Transverse colon (tissue), 4 donors: Measurements from ENCODE around the gene PTPRF. TPM values are rescaled to one million over a fixed set of nuclear protein-coding genes. Genes with fewer than 3 reads are reported as not detected.

Experiments used
- DNase-seq: peaks from one replicate; pipeline ENCODE4 v3.0.0-alpha.2; 2019
- H3K27ac ChIP-seq, 4 donors: fragments of 200-600 bp; sonication (generic); 2 replicates each; pipeline ENCODE4 v1.5.1; 2016 to 2018; ENCODE audit warnings: inconsistent platforms in 4 of 4
- H3K27me3 ChIP-seq: fragments of 200-600 bp; sonication (generic); 2 replicates; pipeline ENCODE4 v1.5.1; 2017; ENCODE audit warnings: inconsistent platforms
- H3K36me3 ChIP-seq, 4 donors: fragments of 200-600 bp; sonication (generic); 2 replicates each; pipeline ENCODE4 v1.5.1; 2017 to 2019; ENCODE audit warnings: inconsistent platforms in 4 of 4
- H3K4me1 ChIP-seq, 4 donors: fragments of 200-600 bp; sonication (generic); 2 replicates each; pipeline ENCODE4 v1.5.1; 2017 to 2020; ENCODE audit warnings: inconsistent platforms in 4 of 4
- H3K4me3 ChIP-seq, 4 donors: fragments of 200-600 bp; sonication (generic); 1 replicate in 1 of 4; 2 replicates in 3 of 4; pipeline versions ENCODE4 v1.5.1 to v1.6.1; 2017 to 2019; ENCODE audit warnings: inconsistent platforms in 4 of 4
- H3K9me3 ChIP-seq, 2 donors: fragments of 200-600 bp; sonication (generic); 2 replicates each; pipeline ENCODE4 v1.5.1; 2017 to 2019; ENCODE audit warnings: inconsistent platforms in 2 of 2
- CTCF ChIP-seq, 5 experiments: fragments of 200-600 bp in 3 of 5; fragments of 450-650 bp in 2 of 5; sonication (generic) in 3 of 5; IDR thresholded peaks; 1 replicate in 2 of 5; 2 replicates in 3 of 5; pipeline ENCODE4 v1.5.1; 2016 to 2017; ENCODE audit warnings: antibody characterized with exemption in 5 of 5, inconsistent platforms in 3 of 5, mild to moderate bottlenecking in 2 of 5, moderate library complexity in 1 of 5
- EP300 ChIP-seq: sonication (generic); formaldehyde crosslinking; IDR thresholded peaks from one replicate; pipeline ENCODE4 v1.6.1; 2017; ENCODE audit warnings: antibody characterized with exemption, low read depth
- POLR2A ChIP-seq: fragments of 450-650 bp; IDR thresholded peaks from one replicate; pipeline ENCODE4 v1.6.1; 2016; ENCODE audit warnings: antibody characterized with exemption, mild to moderate bottlenecking, moderate library complexity
- POLR2AphosphoS5 ChIP-seq, 3 donors: sonication (generic); formaldehyde crosslinking; IDR thresholded peaks; one replicate each; pipeline ENCODE4 v1.6.1; 2016; ENCODE audit warnings: antibody characterized with exemption in 3 of 3
- WGBS, 2 donors: methylation state at CpG; one replicate each; pipeline ENCODE4 v1.1.5; 2018; ENCODE audit warnings: low coverage in 1 of 2; 5-methylcytosine and 5-hydroxymethylcytosine counted together
- in situ Hi-C, 4 donors: fragments of 200-750 bp; cut with MboI; loops; one replicate each; pipeline versions ENCODE4 v1.15.0 to v1.15.1; 2017; ENCODE audit warnings: low sequenced_read_pairs in 3 of 4, low pct_ligation_motif_present in 1 of 4, low pct_unique_long_range_greater_than_20kb in 1 of 4
- intact Hi-C: fragments of 100-400 bp; cut with DNase I; formaldehyde crosslinking; loops from one replicate; pipeline ENCODE4 v1.15.1; 2023; ENCODE audit warnings: low total_unique reads
- total RNA-seq, 4 donors: library from RNA; depleted of rRNA; stranded (reverse); fragments of >200 nt; gene quantifications; one replicate each; pipeline ENCODE4 v1.1.0, GENCODE V29; 2016

PTPRF gene
- total RNA-seq, 4 donors from 2014 or later: 278 to 549 (median 404) TPM

DNA sequence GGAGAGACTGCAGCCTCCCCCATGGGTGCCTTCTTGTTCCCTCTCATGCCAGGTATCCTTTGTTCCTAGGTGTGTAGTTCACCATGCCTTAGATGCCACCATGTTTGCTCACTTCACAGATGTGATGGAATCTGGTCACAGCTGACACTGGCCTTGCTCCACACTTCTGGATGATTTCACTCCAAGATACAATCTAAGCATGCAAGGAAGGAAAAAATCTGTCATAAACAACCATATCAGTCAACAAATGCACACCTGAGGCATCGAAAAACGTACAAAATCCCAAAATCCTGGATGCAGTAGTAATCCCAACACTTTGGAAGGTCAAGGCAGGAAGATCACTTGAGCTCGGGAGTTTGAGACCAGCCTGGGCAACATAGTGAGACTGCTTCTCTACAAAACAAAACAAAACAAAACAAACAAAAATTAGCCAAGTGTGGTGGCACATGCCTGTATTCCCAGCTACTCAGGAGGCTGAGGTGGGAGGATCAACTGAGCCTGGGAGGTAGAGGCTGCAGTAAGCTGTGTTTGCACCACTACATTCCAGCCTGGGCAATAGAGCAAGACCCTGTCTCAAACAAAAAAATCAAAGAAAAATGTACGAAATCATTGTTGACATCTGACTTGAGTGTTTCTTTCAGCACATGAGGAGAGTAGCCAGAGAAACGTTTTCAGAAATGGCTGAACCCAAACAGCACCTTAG is 17.1 kb upstream of the PTPRF start:
- in situ Hi-C loops (no loop called here), intact Hi-C loops (loop anchor here (1.0 kb wide), 1 partner anchor 25 kb away; no protein-coding TSS in a partner anchor)
- DNase-seq: no peak

DNA sequence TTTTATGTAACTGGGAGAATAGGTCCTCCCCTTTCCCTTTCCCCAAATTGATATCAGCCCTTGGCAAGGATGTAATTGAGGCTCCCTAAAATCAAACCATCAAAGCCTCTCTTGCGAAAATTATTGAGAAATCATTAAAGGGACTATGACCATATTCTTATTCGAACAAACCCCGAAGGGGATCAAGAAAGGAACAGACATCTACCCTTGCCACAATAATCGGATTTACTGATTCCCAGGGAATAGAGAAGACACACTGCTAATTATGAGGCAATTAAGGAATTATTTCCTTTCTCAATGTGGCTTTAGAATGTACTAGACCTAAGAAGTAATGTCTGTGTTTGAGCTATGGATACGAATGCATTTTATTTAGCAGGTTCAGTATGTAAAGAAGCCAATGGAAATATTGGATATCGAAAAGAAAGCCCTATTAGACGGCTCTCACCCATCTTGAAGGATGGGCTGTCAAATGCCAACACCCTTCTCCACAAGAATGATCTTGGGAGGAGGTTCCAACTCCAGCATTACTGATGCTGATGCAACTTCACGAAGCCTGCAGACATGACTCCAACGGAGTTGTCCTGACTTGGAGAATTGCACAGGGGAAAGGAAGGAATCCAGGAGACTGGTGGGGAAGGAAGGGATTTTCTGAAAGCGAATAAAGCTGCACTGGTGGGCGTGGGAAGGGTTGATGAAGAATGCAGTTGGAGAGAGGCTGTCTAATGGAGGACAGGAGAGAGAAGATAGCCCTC is 11.6 kb upstream of the PTPRF start:
- in situ Hi-C loops (no loop called here), intact Hi-C loops (no loop called here)
- no peak for TF ChIP-seq POLR2A
- TF ChIP-seq CTCF (IDR thresholded peaks at IDR 0.05): no peak
- no peak for TF ChIP-seq EP300
- no peak for TF ChIP-seq POLR2AphosphoS5 (IDR thresholded peaks at IDR 0.05)
- Histone ChIP-seq H3K36me3 (no peaks in the 10 kb centered on the region), H3K9me3 (no peaks in the 10 kb centered on the region), H3K4me1 (peaks cover 0 to 21% (median 6%) of the 10 kb centered on the region in 4 donors), H3K27me3 (peaks cover 6% of the 10 kb centered on the region), H3K27ac (no peak overlapping the region), H3K4me3 (no peak overlapping the region)
- DNase-seq: no peak
- 81 to 87% methylated on average over 7 to 11 of the region's 11 CpGs for WGBS, 2 donors

More for the DNA sequence above, 17.1 kb upstream of the PTPRF start:
- WGBS, 2 donors: 79 to 83% methylated on average over 4 to 5 of the region's 5 CpGs
- no peaks in the 10 kb centered on the region for H3K36me3 ChIP-seq
- H3K27ac ChIP-seq: peak overlapping the region; percentile 79 to 84 (median 81)
- no peaks in the 10 kb centered on the region for H3K27me3 ChIP-seq
- H3K4me3 ChIP-seq: no peak overlapping the region
- peaks cover 0 to 27% (median 17%) of the 10 kb centered on the region in 4 donors for H3K4me1 ChIP-seq
- H3K9me3 ChIP-seq: no peaks in the 10 kb centered on the region
- TF ChIP-seq POLR2AphosphoS5 (IDR thresholded peaks at IDR 0.05) (no peak), EP300 (no peak), CTCF (IDR thresholded peaks at IDR 0.05) (no peak), POLR2A (no peak)

GRCh38 chr1:43520100-43520778 is 10.4 kb upstream of the PTPRF start:
- DNase-seq: no peak
- WGBS, 2 donors: 60 to 63% methylated on average over 2 to 3 of the region's 3 CpGs
- H3K9me3 ChIP-seq: no peaks in the 10 kb centered on the region
- in situ Hi-C loops (no loop called here), intact Hi-C loops (loop anchor here (10.0 kb wide), 1 partner anchor 525 kb away; no protein-coding TSS in a partner anchor)
- H3K27ac ChIP-seq: no peak overlapping the region
- peaks cover 0 to 27% (median 8%) of the 10 kb centered on the region in 4 donors for H3K4me1 ChIP-seq
- H3K27me3 ChIP-seq: peaks cover 6% of the 10 kb centered on the region
- H3K36me3 ChIP-seq: no peaks in the 10 kb centered on the region
- no peak for TF ChIP-seq CTCF (IDR thresholded peaks at IDR 0.05)
- no peak for TF ChIP-seq POLR2AphosphoS5 (IDR thresholded peaks at IDR 0.05)
- no peak for TF ChIP-seq POLR2A
- TF ChIP-seq EP300: no peak
- no peak overlapping the region for H3K4me3 ChIP-seq

GRCh38 chr1:43521078-43521477 is 9.6 kb upstream of the PTPRF start:
- intact Hi-C loops: loop anchor here (10.0 kb wide), 1 partner anchor 524 kb away; no protein-coding TSS in a partner anchor
- in situ Hi-C loops: no loop called here
- WGBS, 2 donors: 96% methylated on average over 8 of the region's 8 CpGs; no CpG with 5 or more reads in 1 of the 2 donors

More at GRCh38 chr1:43521078-43521477, 9.6 kb upstream of the PTPRF start:
- no peak for TF ChIP-seq POLR2AphosphoS5 (IDR thresholded peaks at IDR 0.05)
- no peak for TF ChIP-seq POLR2A
- no peak for TF ChIP-seq CTCF (IDR thresholded peaks at IDR 0.05)
- no peak for TF ChIP-seq EP300
- no peak for DNase-seq
- Histone ChIP-seq H3K36me3 (no peaks in the 10 kb centered on the region), H3K27me3 (peaks cover 6% of the 10 kb centered on the region), H3K27ac (no peak overlapping the region), H3K9me3 (no peaks in the 10 kb centered on the region), H3K4me1 (peaks cover 0 to 27% (median 8%) of the 10 kb centered on the region in 4 donors), H3K4me3 (no peak overlapping the region)
